Stomach (tissue), 4 donors: ENCODE measurements around the gene SH2D3A.

ENCODE experiments used
- POLR2AphosphoS5 ChIP-seq, 3 donors: sonication (generic); formaldehyde crosslinking; IDR thresholded peaks; one replicate each; pipeline ENCODE4 v1.6.1; 2016; ENCODE audit warnings: antibody characterized with exemption in 3 of 3
- TF ChIP-seq, protein P1 (sequence below), 7 experiments: fragments of 450-650 bp in 4 of 7; fragments of 200-600 bp in 3 of 7; sonication (generic) in 3 of 7; IDR thresholded peaks; one replicate each; pipeline ENCODE4 v1.5.1; 2016 to 2019; ENCODE audit warnings: antibody characterized with exemption in 7 of 7, control low read depth in 2 of 7, mild to moderate bottlenecking in 1 of 7

- TF ChIP-seq, protein P1, sequence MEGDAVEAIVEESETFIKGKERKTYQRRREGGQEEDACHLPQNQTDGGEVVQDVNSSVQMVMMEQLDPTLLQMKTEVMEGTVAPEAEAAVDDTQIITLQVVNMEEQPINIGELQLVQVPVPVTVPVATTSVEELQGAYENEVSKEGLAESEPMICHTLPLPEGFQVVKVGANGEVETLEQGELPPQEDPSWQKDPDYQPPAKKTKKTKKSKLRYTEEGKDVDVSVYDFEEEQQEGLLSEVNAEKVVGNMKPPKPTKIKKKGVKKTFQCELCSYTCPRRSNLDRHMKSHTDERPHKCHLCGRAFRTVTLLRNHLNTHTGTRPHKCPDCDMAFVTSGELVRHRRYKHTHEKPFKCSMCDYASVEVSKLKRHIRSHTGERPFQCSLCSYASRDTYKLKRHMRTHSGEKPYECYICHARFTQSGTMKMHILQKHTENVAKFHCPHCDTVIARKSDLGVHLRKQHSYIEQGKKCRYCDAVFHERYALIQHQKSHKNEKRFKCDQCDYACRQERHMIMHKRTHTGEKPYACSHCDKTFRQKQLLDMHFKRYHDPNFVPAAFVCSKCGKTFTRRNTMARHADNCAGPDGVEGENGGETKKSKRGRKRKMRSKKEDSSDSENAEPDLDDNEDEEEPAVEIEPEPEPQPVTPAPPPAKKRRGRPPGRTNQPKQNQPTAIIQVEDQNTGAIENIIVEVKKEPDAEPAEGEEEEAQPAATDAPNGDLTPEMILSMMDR (IDR thresholded peaks at IDR 0.05): no peak
- TF ChIP-seq POLR2AphosphoS5 (IDR thresholded peaks at IDR 0.05): no peak
These were observed 12.0 kb upstream of the SH2D3A start for GRCh38 chr19:6779206-6779605.
